GM12891 (cell line): ENCODE data around the gene DRG1.
A peak's percentile ranks its signal among the peaks of the same experiment; 100 is the strongest.
"Not testable (repeated sequence)": the region's sequence is repeated elsewhere in the genome, so short reads cannot be mapped to it uniquely, and the experiment has no call there.

Source experiments
- DNase-seq: peaks from one replicate; pipeline ENCODE4 v3.0.0; 2011; ENCODE audit warnings: low spot score; ENCODE audit not compliant: insufficient read length
- FAIRE-seq: peaks from 2 replicates; lab custom pipeline; 2011; peaks lifted over from hg19 to GRCh38; lab: Jason Lieb, UNC
- PAX5 ChIP-seq: IDR thresholded peaks from 2 replicates; pipeline ENCODE4 v1.6.1; 2011; ENCODE audit warnings: low read length, moderate library complexity, mild to moderate bottlenecking; ENCODE audit not compliant: insufficient read depth, severe bottlenecking
- POLR2A ChIP-seq: IDR thresholded peaks from 2 replicates; pipeline ENCODE4 v1.6.1; 2011; ENCODE audit warnings: low read depth, low read length, control low read depth
- POLR2AphosphoS5 ChIP-seq: IDR thresholded peaks from 2 replicates; pipeline ENCODE4 v1.6.1; 2011; ENCODE audit warnings: low read depth, low read length, control low read depth
- POU2F2 ChIP-seq: IDR thresholded peaks from 2 replicates; pipeline ENCODE4 v1.6.1; 2011; ENCODE audit warnings: low read depth, mild to moderate bottlenecking, control low read depth, low read length, moderate library complexity
- SPI1 ChIP-seq: IDR thresholded peaks from 2 replicates; pipeline ENCODE4 v1.6.1; 2011; ENCODE audit warnings: low read depth, low read length, control low read depth
- TAF1 ChIP-seq: IDR thresholded peaks from 2 replicates; pipeline ENCODE4 v1.6.1; 2011; ENCODE audit warnings: low read depth, low read length, control low read depth

Gene DRG1

GRCh38 chr22:31461699-31462098 lies 62.3 kb downstream of the DRG1 start:
- TF ChIP-seq POLR2AphosphoS5 = no peak
- TF ChIP-seq POLR2A = no peak
- TF ChIP-seq TAF1 = no peak
- no peak for TF ChIP-seq SPI1
- no peak for TF ChIP-seq POU2F2
- TF ChIP-seq PAX5 = no peak
- no peak for DNase-seq
- FAIRE-seq = no peak

- FAIRE-seq (peak; percentile 63), DNase-seq (no peak)
- TF ChIP-seq POLR2AphosphoS5 (no peak), POLR2A (no peak), SPI1 (no peak), POU2F2 (no peak), TAF1 (no peak), PAX5 (no peak)
Measured at GRCh38 chr22:31465307-31465706, 65.9 kb downstream of the DRG1 start.

- TF ChIP-seq POU2F2 (no peak), POLR2A (no peak), PAX5 (no peak), SPI1 (no peak), POLR2AphosphoS5 (no peak)
- no peak for DNase-seq
Measured at GRCh38 chr22:31474743-31475142, 75.3 kb downstream of the DRG1 start.

GRCh38 chr22:31475800-31476199 lies 76.4 kb downstream of the DRG1 start:
- no peak for FAIRE-seq
- no peak for DNase-seq
- TF ChIP-seq PAX5 = no peak
- TF ChIP-seq POU2F2 = no peak
- TF ChIP-seq TAF1 = no peak
- no peak for TF ChIP-seq SPI1
- TF ChIP-seq POLR2AphosphoS5 = no peak
- no peak for TF ChIP-seq POLR2A

More at GRCh38 chr22:31474743-31475142, 75.3 kb downstream of the DRG1 start:
- FAIRE-seq = no peak

GRCh38 chr22:31477329-31477728 lies 77.9 kb downstream of the DRG1 start:
- FAIRE-seq (peak; percentile 52), DNase-seq (peak; percentile 30)
- TF ChIP-seq POLR2A (no peak), POLR2AphosphoS5 (no peak), PAX5 (no peak), POU2F2 (no peak), SPI1 (peak; percentile 95)

- no peak for FAIRE-seq
- DNase-seq = no peak
- TF ChIP-seq POLR2AphosphoS5 (no peak), SPI1 (no peak), POU2F2 (no peak), TAF1 (no peak), POLR2A (no peak), PAX5 (no peak)
Measured at GRCh38 chr22:31481129-31481528, 81.7 kb downstream of the DRG1 start.

- DNase-seq, FAIRE-seq: not testable (repeated sequence)
Measured at GRCh38 chr22:31482470-31482869, 83.1 kb downstream of the DRG1 start.
